GM19099 (cell line): ENCODE data around the gene SIX3.

Source experiments
- POLR2A ChIP-seq: IDR thresholded peaks from 3 replicates; pipeline ENCODE4 v1.6.1; 2011; ENCODE audit warnings: low read depth; ENCODE audit not compliant: insufficient read length; ENCODE audit errors: extremely low read depth

SIX3 gene

GRCh38 chr2:44945676-44946371 is 4.3 kb downstream of the SIX3 start:
- no peak for TF ChIP-seq POLR2A

GRCh38 chr2:44946372-44947027 is 5.0 kb downstream of the SIX3 start:
- no peak for TF ChIP-seq POLR2A

GRCh38 chr2:44947028-44947375 is 5.5 kb downstream of the SIX3 start:
- no peak for TF ChIP-seq POLR2A

- TF ChIP-seq POLR2A, result no peak
These were observed 7.2 kb downstream of the SIX3 start for GRCh38 chr2:44948565-44949328.

- TF ChIP-seq POLR2A, result no peak
These were observed 8.0 kb downstream of the SIX3 start for GRCh38 chr2:44949329-44950151.

- no peak for TF ChIP-seq POLR2A
These were observed 9.1 kb downstream of the SIX3 start for GRCh38 chr2:44950646-44951045.

GRCh38 chr2:44951124-44951523 is 9.6 kb downstream of the SIX3 start:
- no peak for TF ChIP-seq POLR2A

- TF ChIP-seq POLR2A, result no peak
These were observed 10.2 kb downstream of the SIX3 start for GRCh38 chr2:44951714-44952113.

- TF ChIP-seq POLR2A, result no peak
These were observed 10.8 kb downstream of the SIX3 start for GRCh38 chr2:44952143-44952805.

- TF ChIP-seq POLR2A, result no peak
These were observed 11.4 kb downstream of the SIX3 start for GRCh38 chr2:44952806-44953498.

GRCh38 chr2:44953499-44953883 is 12.0 kb downstream of the SIX3 start:
- TF ChIP-seq POLR2A, result no peak

GRCh38 chr2:44954447-44954888 is 13.0 kb downstream of the SIX3 start:
- TF ChIP-seq POLR2A, result no peak

- TF ChIP-seq POLR2A, result no peak
These were observed 13.5 kb downstream of the SIX3 start for GRCh38 chr2:44954889-44955592.
